Stimulated activated CD8-positive, alpha-beta memory T cell treated with anti-CD3 and anti-CD28 coated beads, Interleukin-15, amount 100 ng/mL, for 4 hours (primary cell): ENCODE data around the gene AAMDC.
"Not testable (repeated sequence)": the region's sequence is repeated elsewhere in the genome, so short reads cannot be mapped to it uniquely, and the experiment has no call there.

Source experiments
- DNase-seq, 2 donors: peaks; one replicate each; pipeline ENCODE4 v3.0.0-alpha.2; 2020; ENCODE audit warnings: low read depth in 2 of 2

AAMDC gene

DNA sequence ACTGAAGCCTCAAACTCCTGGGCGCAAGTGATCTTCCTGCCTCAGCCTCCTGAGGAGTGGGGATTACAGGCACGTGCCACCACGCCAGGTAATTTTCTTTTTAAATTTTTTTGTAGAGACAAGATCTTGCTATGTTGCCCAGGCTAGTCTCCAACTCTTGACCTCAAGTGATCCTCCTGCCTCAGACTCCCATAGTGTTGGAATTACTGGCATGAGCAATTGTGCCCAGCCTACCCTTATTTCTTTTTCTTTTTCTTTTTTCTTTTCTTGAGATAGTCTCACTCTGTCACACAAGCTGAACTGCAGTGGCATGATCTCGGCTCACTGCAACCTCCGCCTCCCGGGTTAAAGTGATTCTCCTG is 63.9 kb downstream of the AAMDC start:
- DNase-seq: no peak

DNA sequence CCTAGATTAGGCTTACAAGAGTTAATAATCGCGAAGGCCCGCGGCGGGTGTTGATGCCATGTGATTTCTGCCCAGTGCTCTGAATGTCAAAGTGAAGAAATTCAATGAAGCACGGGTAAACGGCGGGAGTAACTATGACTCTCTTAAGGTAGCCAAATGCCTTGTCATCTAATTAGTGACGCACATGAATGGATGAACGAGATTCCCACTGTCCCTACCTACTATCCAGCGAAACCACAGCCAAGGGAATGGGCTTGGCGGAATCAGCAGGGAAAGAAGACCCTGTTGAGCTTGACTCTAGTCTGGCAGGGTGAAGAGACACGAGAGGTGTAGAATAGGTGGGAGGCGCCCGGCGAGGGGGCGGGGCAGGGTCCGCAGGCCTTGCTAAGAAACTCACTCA is 65.5 kb downstream of the AAMDC start:
- no peak for DNase-seq

DNA sequence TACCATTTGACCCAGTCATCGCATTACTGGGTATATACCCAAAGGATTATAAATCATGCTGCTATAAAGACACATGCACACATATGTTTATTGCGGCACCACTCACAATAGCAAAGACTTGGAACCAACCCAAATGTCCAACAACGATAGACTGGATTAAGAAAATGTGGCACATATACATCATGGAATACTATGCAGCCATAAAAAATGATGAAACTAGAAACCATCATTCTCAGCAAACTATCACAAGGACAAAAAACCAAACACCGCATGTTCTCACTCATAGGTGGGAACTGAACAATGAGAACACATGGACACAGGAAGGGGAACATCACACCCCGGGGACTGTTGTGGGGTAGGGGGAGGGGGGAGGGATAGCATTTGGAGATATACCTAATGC is 68.1 kb downstream of the AAMDC start:
- not testable (repeated sequence) for DNase-seq

DNA sequence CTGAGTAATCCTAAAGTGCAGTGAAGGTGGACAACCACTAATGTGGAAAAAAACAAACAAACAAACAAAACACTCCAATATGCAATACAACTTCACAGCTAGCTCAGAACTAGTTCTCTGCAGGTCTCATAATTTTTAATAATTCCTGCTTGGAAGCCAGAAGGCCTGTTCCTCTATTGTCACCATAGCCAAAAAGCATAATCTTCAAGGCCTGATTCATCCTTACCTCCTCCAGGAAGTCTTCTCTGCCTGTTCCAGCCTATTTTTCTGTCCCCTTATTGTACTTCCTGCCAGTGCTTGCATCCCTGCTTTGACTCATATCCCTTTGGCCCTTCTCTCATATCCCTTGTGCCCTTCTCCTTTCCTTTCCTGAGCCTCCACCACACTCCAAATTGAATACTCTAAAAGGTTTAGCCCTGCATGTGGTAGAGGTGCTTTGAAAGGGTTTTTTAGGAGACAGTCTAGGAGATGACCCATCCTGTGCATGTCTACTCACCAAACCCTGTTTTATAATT is 69.2 kb downstream of the AAMDC start:
- DNase-seq: not testable (repeated sequence)

DNA sequence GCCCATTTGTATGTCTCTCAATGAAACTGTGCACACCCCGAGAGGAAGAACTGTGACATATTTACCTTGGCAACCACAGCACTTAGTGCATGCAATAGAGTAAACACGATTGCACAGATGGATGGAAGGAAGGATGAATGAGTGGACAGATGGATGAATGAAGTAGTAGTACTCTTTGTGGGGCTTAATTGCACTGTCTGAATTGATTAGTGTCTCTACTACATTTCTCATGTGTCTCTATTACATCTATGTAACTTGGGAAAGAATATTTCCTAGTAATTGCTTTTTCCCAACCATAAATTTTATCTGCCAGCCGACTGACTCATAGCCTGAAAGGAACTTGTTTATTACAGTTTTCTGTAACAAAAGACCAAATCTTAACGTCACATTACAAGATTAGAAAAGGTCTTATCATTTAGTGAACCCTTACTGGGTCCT is 69.7 kb downstream of the AAMDC start:
- DNase-seq: not testable (repeated sequence)

GRCh38 chr11:77891256-77891655 is 70.3 kb downstream of the AAMDC start:
- not testable (repeated sequence) for DNase-seq

- DNase-seq: not testable (repeated sequence)
Measured at GRCh38 chr11:77891703-77892102, 70.8 kb downstream of the AAMDC start.

DNA sequence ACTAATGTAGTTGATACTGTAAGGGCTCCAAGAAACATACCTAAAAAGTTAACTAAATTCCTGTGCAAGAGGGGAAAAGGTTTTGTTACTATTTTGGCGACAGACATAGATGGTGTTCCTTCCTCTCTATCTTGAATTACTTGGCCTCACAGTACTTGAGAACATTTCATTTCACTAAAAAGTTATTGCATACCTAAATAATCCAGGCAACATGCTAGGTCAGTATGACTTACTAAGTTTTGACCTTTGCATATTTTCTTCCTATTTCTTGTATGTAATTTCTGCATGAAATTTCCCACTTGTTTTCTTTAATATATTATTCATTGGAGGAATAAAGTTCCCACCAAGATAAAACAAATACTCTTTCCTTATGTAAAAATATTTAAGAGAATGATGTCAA is 74.0 kb downstream of the AAMDC start:
- not testable (repeated sequence) for DNase-seq

DNA sequence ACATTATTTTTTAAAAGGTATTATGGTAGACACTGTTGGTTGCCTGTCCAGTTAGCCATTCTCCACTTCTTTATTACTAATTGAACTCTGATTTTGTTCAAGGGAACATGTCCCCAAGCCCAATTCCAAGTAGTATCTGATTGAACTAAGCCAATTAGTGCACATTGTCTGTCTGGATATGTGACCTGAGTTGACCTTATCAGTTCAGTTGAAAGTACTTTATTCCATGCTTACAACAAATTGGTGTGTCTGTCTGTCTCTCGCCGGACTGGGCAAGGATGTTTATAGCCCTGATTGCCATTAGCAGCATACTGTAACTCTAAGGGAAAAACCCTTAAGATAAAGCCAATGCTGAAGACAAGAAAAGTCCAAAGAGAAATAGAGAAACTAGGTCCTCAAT is 87.9 kb downstream of the AAMDC start:
- DNase-seq: no peak

DNA sequence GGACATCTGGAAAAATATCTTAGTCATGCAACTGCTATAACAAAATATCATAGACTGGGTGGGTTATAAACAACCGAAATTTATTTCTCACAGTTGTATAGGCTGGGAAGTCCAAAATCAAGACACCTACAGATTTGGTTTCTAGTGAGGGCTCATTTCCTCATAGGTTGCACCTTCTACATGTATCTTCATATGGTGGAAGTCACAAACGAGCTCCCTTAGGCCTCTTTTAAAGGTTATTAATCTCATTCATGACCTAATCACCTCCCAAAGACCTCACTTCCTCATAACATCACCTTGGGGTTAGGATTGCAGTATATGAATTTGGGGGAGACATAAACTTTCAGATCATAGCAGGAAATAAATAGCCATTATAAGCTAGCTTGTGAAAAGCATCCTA is 88.3 kb downstream of the AAMDC start:
- DNase-seq: no peak

GRCh38 chr11:77910828-77911227 is 89.9 kb downstream of the AAMDC start:
- DNase-seq: not testable (repeated sequence)

GRCh38 chr11:77913608-77914306 is 92.8 kb downstream of the AAMDC start:
- DNase-seq: not testable (repeated sequence)

DNA sequence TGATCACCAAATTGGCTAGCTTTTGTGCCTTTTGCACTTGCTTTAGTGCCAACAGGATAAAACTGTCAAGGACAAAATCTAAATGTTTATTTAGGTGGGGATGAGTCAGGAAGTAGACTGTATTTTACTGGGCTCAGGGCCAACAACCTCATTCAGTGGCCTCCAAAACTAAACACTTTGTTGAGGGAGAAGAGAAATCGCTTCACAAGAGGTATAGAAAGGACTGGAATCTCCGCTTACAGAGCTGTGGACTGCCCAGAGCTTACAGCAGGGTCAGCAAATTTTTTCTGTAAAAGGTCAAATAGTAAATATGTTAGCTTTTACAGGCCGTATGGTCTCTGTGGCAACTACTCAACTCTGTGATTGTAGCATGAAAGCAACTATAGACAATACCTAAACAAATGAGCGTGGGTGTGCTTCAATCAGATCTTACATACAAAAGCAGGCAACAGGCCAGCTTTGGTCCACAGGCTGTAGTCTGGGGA is 93.4 kb downstream of the AAMDC start:
- not testable (repeated sequence) for DNase-seq

DNA sequence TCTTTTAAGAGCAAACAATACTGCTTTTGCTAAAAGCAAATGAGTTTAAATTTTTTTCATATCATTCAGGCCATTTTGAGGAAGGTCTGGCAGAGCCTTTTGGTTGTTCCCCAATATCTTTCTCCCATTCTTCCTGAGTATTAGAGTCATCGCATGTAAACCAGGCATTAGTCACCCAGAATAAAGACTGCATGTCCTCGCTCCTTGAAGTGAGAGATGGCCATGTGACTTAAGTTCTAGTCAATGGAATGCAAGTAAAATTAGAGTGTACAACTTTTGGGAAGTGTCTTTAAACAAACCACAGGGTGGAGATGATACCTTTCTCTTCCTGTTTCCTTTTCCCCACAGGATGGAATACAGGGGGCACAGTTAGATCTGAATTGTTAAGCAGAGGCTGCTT is 96.8 kb downstream of the AAMDC start:
- DNase-seq: not testable (repeated sequence)
